HEK293T (cell line): ENCODE results near the gene GOLM1.

Source experiments
- CTCF ChIA-PET: fragments of 350-600 bp; formaldehyde crosslinking; extraction: SDS; loops from one replicate; lab custom pipeline; 2021; ENCODE audit warnings: antibody characterized with exemption, inconsistent platforms; lab: Yijun Ruan, JAX
- POLR2A ChIA-PET: fragments of 350-600 bp; formaldehyde crosslinking; extraction: SDS; loops from one replicate; lab custom pipeline; 2020; ENCODE audit warnings: antibody characterized with exemption, inconsistent platforms; lab: Yijun Ruan, JAX
- DNase-seq: peaks from one replicate; pipeline ENCODE4 v3.0.0; 2012; ENCODE audit warnings: mixed read lengths; ENCODE audit errors: extremely low spot score
- ARNT ChIP-seq: fragments of 450-650 bp; IDR thresholded peaks from 2 replicates; pipeline ENCODE4 v1.6.1; 2017; ENCODE audit warnings: mild to moderate bottlenecking
- BHLHE40 ChIP-seq: fragments of 450-650 bp; IDR thresholded peaks from 2 replicates; pipeline ENCODE4 v1.6.1; 2016; ENCODE audit warnings: mild to moderate bottlenecking, moderate library complexity, borderline replicate concordance
- CTBP1 ChIP-seq: fragments of 450-650 bp; IDR thresholded peaks from 2 replicates; pipeline ENCODE4 v1.6.1; 2016; ENCODE audit warnings: borderline replicate concordance
- ELF4 ChIP-seq: fragments of 450-650 bp; IDR thresholded peaks from 2 replicates; pipeline ENCODE4 v1.6.1; 2017; ENCODE audit warnings: antibody characterized with exemption
- FOXA1 ChIP-seq: fragments of 450-650 bp; IDR thresholded peaks from 2 replicates; pipeline ENCODE4 v1.6.1; 2016; ENCODE audit warnings: mild to moderate bottlenecking
- FOXK2 ChIP-seq: fragments of 450-650 bp; IDR thresholded peaks from 2 replicates; pipeline ENCODE4 v1.6.1; 2016; ENCODE audit warnings: mild to moderate bottlenecking
- FOXM1 ChIP-seq: fragments of 450-650 bp; IDR thresholded peaks from 2 replicates; pipeline ENCODE4 v1.6.1; 2017; ENCODE audit warnings: mild to moderate bottlenecking, borderline replicate concordance
- HDGF ChIP-seq: fragments of 450-650 bp; IDR thresholded peaks from 2 replicates; pipeline ENCODE4 v1.6.1; 2017; ENCODE audit warnings: antibody characterized with exemption, borderline replicate concordance
- L3MBTL2 ChIP-seq: fragments of 450-650 bp; conservative IDR thresholded peaks from 2 replicates; pipeline ENCODE4 v1.6.1; 2016; ENCODE audit warnings: mild to moderate bottlenecking
- LEF1 ChIP-seq: fragments of 450-650 bp; IDR thresholded peaks from 2 replicates; pipeline ENCODE4 v1.6.1; 2017; ENCODE audit warnings: mild to moderate bottlenecking, borderline replicate concordance
- NFRKB ChIP-seq: fragments of 450-650 bp; IDR thresholded peaks from 2 replicates; pipeline ENCODE4 v1.6.1; 2016; ENCODE audit warnings: mild to moderate bottlenecking, moderate library complexity
- SP1 ChIP-seq: fragments of 450-650 bp; IDR thresholded peaks from 2 replicates; pipeline ENCODE4 v1.6.1; 2017
- SUZ12 ChIP-seq: fragments of 450-650 bp; IDR thresholded peaks from 2 replicates; pipeline ENCODE4 v1.6.1; 2016; ENCODE audit warnings: mild to moderate bottlenecking
- TARDBP ChIP-seq: fragments of 450-650 bp; IDR thresholded peaks from 2 replicates; pipeline ENCODE4 v1.6.1; 2016
- ZNF384 ChIP-seq: fragments of 450-650 bp; IDR thresholded peaks from 2 replicates; pipeline ENCODE4 v1.6.1; 2016
- TF ChIP-seq, protein P1 (sequence below): fragments of 450-650 bp; IDR thresholded peaks from 2 replicates; pipeline ENCODE4 v1.6.1; 2016

The GOLM1 gene

GRCh38 chr9:86043586-86043985 lies 55.8 kb downstream of the GOLM1 start:
- ChIA-PET POLR2A (no interaction called here), CTCF (interaction anchor here (0.6 kb wide), 1 partner anchor 28 kb away, joined by 3 read pairs; no protein-coding TSS in a partner anchor)
- no peak for DNase-seq
- TF ChIP-seq L3MBTL2 = no peak
- no peak for TF ChIP-seq SP1
- TF ChIP-seq FOXA1 = no peak
- no peak for TF ChIP-seq TARDBP
- no peak for TF ChIP-seq ZNF384
- TF ChIP-seq, protein P1, sequence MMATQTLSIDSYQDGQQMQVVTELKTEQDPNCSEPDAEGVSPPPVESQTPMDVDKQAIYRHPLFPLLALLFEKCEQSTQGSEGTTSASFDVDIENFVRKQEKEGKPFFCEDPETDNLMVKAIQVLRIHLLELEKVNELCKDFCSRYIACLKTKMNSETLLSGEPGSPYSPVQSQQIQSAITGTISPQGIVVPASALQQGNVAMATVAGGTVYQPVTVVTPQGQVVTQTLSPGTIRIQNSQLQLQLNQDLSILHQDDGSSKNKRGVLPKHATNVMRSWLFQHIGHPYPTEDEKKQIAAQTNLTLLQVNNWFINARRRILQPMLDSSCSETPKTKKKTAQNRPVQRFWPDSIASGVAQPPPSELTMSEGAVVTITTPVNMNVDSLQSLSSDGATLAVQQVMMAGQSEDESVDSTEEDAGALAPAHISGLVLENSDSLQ = no peak

DNA sequence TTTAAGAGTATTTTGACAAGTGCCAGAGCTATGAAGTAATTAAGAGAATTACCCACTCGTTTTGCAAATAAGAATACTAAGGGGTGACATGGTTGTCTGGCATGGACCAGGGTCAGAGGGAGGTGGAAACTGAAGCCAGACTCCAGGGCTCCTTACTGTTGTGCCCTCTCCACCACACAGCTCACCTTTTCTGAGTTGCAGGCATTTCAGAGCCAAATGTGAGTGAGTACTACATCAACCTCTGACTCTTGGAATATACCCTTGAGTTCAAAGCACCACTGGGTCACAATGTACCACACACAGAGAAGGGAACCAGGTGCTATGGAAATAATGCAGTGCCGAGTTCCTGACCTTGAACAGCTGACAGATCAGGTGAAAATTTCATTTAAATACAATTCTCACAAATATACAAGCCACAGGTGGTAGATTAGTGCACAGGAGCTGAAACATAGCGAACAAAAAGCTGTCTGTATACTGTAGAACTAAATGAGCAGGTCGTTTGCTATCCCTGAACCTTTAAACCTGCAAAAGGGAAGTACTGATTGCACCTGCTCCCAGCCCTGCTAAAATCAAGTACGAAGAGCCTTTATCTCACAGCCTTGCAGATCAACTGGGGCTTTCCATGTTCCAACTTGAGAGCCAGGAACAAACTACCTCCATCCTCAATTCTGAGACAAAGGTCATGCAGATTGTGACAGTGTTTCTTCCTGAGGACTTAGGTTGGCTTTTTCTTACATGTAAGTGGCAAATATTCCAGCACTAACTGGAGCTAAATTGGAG lies 57.0 kb downstream of the GOLM1 start:
- DNase-seq = no peak
- POLR2A ChIA-PET = interaction anchor here (0.6 kb wide), 1 partner anchor 146 kb away, joined by 3 read pairs; no protein-coding TSS in a partner anchor
- TF ChIP-seq HDGF (no peak), BHLHE40 (no peak), NFRKB (no peak), ELF4 (no peak), ZNF384 (no peak), LEF1 (no peak), L3MBTL2 (no peak), CTBP1 (no peak), FOXA1 (no peak), FOXK2 (no peak), TARDBP (no peak), ARNT (no peak)
- TF ChIP-seq, protein P1 = no peak
- CTCF ChIA-PET = no interaction called here

DNA sequence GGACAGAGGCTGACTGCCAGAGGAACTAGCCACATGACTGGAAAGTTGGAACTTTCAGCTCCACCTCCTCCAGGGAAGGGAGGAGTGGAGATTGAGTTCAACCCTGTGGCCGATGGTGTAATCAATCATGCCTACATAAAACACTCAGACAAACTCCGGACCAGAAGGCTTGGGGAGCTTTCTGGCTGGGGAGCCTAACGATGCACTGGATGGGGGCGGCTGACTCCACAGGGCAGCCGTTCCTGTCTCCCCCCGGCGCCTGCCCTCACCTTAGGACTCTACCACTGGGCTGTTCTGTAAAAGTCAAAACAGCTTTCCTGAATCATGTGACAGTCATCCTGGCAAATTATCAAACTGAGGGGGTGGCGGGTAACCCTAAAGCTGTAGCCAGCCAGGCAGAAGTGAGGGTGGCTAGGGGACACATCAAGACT lies 58.0 kb downstream of the GOLM1 start:
- POLR2A ChIA-PET = no interaction called here
- peak; percentile 22 for DNase-seq
- TF ChIP-seq, protein P1 = peak; percentile 76
- no peak for TF ChIP-seq NFRKB
- CTCF ChIA-PET = no interaction called here

GRCh38 chr9:86040861-86041155 lies 58.5 kb downstream of the GOLM1 start:
- POLR2A ChIA-PET = no interaction called here
- TF ChIP-seq ZNF384 = no peak
- no peak for TF ChIP-seq SP1
- TF ChIP-seq NFRKB = no peak
- no peak for TF ChIP-seq ELF4
- no peak for TF ChIP-seq BHLHE40
- TF ChIP-seq FOXA1 = no peak
- TF ChIP-seq SUZ12 = no peak
- TF ChIP-seq ARNT = no peak
- no peak for TF ChIP-seq CTBP1
- TF ChIP-seq LEF1 = no peak
- no peak for TF ChIP-seq HDGF
- TF ChIP-seq, protein P1 = no peak
- TF ChIP-seq FOXM1 = no peak
- TF ChIP-seq FOXK2 = no peak
- no peak for TF ChIP-seq TARDBP
- no peak for TF ChIP-seq L3MBTL2
- no peak for DNase-seq
- CTCF ChIA-PET = no interaction called here

DNA sequence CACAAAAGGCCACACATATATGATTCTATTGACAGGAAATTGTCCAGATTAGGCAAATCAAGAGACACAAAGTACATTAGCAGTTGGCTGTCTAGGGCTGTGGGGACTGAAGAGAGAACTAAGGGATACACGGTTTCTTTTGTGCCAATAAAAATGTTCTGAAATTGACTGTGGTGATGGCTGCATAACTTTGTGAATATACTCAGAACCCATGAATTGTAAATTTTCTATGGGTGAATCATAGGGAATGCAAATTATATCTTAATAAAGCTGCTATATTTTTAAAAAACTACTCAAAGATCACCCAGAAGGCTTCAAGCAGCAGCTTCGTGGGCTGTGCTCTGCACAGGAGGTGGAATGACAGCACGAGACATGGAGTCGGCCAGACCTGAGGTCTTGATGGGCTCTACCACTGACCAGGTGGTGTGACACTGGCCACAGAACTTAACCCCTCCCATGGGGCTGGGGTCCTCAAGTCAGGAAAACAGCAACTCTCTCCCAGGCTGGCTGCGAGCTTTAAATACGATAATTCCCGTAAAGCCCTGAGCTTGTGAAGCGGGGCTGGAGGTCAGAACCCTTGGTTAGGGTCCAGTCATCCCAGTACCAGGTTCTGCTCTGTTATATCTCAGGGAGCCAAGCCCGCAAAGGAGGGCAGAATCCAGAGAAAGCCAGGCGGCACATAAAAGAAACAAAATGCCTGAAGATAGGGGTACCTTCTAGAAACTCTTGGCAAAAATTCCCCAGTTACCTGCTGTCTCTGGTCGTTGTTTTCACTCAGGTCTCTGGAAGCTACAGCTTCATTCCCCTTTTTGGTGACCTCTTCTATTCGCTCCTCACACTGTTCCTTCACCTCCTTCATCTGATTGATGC lies 59.1 kb downstream of the GOLM1 start:
- POLR2A ChIA-PET = no interaction called here
- DNase-seq = no peak
- CTCF ChIA-PET = no interaction called here
- no peak for TF ChIP-seq L3MBTL2
- no peak for TF ChIP-seq HDGF
- no peak for TF ChIP-seq ARNT
- no peak for TF ChIP-seq ELF4
- TF ChIP-seq NFRKB = no peak
- no peak for TF ChIP-seq FOXM1
- no peak for TF ChIP-seq BHLHE40
- TF ChIP-seq, protein P1 = no peak
- TF ChIP-seq FOXK2 = no peak
